HG03457 (cell line): ENCODE results near the gene MAP1S.

Experiments
- ATAC-seq: cut with Tn5 transposase; IDR thresholded peaks from one replicate; pipeline ENCODE4 v1.9.1; 2021; ENCODE audit warnings: moderate number of reproducible peaks; ENCODE audit not compliant: unreplicated experiment

MAP1S gene, protein sequence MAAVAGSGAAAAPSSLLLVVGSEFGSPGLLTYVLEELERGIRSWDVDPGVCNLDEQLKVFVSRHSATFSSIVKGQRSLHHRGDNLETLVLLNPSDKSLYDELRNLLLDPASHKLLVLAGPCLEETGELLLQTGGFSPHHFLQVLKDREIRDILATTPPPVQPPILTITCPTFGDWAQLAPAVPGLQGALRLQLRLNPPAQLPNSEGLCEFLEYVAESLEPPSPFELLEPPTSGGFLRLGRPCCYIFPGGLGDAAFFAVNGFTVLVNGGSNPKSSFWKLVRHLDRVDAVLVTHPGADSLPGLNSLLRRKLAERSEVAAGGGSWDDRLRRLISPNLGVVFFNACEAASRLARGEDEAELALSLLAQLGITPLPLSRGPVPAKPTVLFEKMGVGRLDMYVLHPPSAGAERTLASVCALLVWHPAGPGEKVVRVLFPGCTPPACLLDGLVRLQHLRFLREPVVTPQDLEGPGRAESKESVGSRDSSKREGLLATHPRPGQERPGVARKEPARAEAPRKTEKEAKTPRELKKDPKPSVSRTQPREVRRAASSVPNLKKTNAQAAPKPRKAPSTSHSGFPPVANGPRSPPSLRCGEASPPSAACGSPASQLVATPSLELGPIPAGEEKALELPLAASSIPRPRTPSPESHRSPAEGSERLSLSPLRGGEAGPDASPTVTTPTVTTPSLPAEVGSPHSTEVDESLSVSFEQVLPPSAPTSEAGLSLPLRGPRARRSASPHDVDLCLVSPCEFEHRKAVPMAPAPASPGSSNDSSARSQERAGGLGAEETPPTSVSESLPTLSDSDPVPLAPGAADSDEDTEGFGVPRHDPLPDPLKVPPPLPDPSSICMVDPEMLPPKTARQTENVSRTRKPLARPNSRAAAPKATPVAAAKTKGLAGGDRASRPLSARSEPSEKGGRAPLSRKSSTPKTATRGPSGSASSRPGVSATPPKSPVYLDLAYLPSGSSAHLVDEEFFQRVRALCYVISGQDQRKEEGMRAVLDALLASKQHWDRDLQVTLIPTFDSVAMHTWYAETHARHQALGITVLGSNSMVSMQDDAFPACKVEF

DNA sequence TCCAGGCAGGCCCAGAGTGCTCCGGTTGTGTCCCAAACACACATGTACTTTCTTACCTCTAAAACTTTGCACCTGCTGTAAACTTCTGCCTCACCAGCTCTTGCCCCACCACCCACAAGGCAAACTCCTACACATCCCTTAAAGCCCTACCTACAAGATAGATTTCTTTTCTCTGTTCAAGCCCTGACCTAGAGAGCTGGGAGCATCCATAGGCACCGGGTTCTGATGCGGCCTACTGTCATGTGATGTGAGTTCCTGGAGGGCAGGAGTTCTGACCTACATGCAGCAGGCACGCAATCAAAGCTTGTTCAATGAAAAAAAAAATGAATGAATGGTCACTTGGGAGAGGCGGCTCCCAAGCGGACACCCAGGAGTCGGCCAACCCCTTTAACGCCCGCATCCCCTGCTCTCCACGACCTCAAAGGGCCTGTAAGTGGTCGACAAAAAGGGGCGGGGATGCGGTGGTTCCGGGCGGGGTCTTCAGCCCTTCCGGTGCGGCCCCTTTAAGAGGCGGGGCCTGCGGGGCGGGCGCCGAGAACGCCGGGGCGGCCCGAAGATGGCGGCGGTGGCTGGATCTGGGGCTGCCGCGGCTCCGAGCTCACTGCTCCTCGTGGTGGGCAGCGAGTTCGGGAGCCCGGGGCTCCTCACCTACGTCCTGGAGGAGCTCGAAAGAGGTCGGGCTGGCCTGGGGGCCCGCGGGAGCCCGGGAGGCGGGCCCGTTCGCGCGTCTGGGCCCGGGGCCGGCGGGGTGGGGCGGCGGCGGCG, at the start of gene MAP1S:
MAP1S (plus strand) TSS at position 534 of the 765 bp plus-strand sequence; CDS start at position 557, 23 bp downstream.
- ATAC-seq: peak; percentile 63

GRCh38 chr19:17671906-17672305, 47.4 kb upstream of the MAP1S start:
- ATAC-seq: no peak

DNA sequence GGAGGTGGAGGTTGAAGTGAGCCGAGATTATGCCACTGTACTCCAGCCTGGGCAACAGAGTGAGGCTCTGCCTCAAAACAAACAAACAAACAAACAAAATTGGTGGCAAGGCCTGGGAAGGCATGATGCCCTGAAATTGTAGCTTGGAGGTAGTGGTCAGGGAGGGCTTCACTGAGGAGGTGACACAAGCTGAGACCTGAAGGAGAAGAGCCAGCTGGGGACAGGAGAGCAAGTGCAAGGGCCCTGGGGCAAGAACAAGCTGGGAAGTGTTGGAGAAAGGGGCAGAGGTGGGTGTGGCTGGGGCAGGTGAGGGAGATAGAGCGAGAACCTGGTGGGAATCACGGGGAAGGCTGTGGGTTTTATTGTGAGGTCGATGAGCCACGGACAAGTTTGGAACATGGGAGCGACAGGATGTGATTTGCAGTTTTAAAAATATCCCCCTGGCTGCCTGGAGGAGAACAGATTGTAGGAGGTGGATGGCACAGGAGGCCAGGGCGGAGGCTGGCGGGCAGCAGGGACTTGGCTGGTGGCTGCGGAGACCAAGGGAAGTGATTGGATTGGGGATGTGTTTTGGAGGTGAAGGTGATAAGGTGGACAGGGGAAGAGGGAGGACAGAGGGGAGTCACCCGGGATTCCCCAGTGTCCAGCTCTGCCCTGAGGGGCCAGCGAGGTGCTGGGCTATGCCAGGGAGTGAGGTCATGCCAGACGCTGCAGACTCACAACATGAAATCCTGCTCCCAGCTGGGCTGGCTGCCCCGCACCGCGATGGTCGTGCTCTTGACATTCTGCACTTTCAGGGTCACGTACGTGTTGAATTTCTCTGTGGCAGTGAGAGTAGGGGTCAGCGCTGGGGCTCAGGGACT, 45.1 kb upstream of the MAP1S start:
- no peak for ATAC-seq

DNA sequence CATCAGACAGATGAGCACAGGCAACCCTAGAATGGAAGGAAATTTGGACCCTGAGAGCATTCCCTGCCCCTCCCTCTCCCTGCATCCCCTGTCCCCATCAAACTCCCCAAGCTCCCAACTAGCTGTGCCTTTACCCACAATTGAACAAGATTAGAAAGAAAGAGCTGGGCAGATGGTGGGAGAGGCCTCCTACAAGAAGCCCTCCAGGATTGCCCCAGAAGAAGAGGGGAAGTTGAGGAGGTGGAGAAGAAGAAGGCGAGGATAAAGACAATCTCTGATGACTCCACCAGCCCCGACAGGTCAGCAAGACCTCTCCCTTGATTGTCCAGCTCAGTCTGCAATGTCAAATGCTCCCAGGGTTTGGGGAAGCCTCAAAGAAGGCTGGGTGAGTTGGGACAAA, 43.0 kb upstream of the MAP1S start:
- ATAC-seq: no peak

GRCh38 chr19:17677002-17677401, 42.3 kb upstream of the MAP1S start:
- ATAC-seq: no peak

GRCh38 chr19:17678836-17679235, 40.4 kb upstream of the MAP1S start:
- ATAC-seq: no peak

- ATAC-seq: no peak
Observed at GRCh38 chr19:17679526-17680229, 39.6 kb upstream of the MAP1S start.

DNA sequence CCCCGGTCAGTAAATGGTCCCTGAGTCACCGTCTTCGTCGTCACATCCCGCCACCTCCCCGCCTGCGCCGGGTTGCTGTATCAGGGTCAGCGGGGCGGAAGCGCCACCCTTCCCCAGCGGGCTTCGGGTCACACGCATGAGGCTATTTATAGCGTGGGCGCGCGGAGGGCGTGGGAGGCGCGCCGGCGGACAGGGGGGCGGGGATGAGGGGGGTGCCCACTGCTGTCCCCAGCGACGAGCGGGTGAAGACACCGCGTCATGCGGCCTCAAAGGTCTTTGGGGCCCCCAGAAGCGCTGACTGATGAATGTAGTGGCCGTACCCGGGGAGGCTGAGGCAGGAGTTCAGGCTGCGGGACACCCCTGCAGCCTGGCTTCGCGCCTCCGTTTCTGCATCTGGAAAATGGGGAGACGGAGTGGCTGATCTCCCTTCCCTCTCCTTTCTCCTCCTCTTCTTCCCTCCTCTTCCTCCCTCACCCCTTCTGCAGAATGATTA, 39.0 kb upstream of the MAP1S start:
- no peak for ATAC-seq

DNA sequence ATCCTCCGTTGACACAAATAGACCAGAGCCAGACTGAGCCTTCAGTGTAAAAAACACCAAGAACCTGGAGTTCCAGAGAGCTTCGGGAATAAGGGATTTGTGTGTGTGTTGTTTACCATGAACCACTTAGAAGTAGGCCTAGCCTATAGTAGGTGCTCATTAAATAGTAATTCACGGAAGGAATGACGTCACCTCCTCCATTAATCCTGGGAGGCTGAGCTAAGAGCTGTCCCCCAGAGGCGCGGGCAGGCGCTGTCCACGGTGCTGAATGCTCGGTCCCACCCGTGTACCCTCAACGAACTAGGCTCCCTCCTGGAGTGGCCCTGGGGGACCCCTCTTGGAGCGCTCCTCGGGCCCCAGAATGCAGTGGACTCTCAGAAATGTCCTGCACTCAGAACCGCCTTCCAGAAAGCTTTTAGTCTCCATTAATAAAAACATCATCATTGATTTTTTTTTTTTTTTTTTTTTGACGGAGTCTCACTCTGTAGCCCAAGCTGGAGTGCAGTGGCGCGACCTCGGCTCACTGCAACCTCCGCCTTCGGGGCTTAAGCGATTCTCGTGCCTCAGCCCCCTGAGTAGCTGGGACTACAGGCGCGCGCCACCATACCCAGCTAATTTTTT, 37.7 kb upstream of the MAP1S start:
- no peak for ATAC-seq

- no peak for ATAC-seq
Observed at GRCh38 chr19:17682273-17682672, 37.0 kb upstream of the MAP1S start.

DNA sequence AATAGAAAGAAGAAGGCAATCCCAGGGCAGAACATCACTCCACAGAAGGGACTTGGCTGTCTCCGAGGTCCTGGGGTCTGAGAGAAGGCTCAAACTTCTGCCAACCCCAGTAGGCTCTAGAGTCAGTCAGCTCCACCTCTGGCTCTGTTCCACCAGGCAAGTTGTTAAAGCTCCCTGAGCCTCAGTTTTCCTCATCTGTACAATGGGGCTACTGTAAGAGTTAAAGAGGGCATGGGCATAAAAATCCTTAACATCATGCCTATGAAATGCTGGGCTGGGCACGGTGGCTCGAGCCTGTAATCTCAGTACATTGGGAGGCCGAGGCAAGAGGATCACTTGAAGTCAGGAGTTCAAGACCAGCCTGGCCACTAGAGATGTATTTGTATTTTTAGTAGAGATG, 36.2 kb upstream of the MAP1S start:
- no peak for ATAC-seq

DNA sequence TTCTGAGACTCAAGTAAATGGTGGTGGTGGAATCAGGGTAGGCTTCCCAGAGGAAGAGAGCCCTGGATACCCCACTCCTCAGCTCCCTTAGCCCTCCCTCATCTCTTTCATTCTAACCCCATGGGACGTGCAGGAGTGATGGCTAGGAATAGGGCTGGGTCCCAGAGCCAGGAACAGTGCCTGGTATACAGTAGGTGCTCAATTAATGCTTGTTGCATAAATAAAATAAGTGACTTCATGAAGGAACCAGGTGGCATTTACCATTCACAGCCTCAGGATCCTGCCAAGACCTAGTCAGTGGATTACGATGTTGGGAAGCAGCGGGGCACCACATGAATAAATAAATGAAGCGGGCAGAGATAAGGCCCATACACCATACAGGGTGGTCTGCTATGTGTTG, 35.0 kb upstream of the MAP1S start:
- no peak for ATAC-seq

GRCh38 chr19:17685451-17686022, 33.7 kb upstream of the MAP1S start:
- ATAC-seq: no peak

- no peak for ATAC-seq
Observed at GRCh38 chr19:17686023-17686521, 33.2 kb upstream of the MAP1S start.

DNA sequence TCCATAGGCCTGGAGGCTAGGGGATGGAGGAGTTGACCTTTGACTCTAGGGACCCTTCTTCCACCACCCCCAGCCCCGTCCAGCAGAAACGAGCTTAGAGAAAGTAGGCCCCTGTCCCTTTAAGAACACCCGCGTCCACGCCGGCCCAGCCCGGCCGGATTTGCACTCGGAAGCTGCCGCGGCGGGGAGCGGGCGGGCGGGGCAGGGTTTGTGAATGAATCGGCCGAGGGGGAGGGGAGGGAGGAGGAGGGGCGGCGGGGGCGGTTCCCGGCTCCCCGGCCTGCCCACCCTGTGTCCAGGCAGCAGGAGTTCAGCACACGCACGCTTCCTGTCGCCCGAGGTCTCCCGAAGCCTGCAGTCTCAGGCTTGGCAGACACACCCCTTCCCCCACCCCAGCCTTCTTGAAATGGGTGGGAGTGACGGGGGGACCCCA, 32.7 kb upstream of the MAP1S start:
- no peak for ATAC-seq

DNA sequence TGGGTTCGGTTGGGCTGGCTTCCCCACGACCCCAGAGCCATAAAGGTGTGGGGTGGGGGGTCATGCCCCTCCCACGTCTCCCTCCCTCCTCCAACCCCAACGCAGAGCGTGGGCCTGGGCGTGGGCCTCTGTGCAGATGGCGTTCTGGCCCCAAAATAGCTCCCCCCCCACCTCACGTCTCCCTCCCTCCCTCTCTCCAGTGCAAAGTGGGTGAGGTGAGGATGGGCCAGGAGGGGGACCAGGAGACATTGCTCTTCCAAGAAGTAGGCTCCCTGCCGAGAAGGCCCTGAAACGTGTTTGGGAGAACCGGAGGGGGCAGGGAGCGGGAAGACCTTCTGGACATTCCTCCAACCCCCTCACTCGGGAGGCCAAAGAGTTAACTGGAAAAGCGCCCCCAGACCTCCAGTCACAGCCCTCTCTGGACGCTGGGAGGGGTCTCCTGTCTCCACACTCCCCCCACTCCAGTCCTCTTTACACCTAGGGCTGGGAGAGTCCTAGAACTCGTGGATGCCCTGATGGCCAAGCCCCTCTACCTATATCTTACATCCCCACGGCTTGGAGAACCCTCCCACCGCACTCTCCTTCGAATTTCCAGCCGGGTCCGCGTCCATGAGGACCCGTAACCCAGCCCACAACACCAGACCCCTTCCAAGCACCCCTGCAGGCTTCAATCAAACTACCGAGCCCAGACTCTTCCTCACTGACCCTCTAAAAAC, 32.0 kb upstream of the MAP1S start:
- ATAC-seq: no peak
